ENCODE data around the gene LRIT1.
A peak's percentile ranks its signal among the peaks of the same experiment; 100 is the strongest.

LRIT1 gene

GRCh38 chr10:84205853-84206525, 35.4 kb downstream of the LRIT1 start:
- DNase-seq (ENCODE audit: low read depth), result no peak
- no peak overlapping the region for H3K4me3 ChIP-seq (ENCODE audit: low read depth, low read length)
- no peak for TF ChIP-seq CTCF (IDR thresholded peaks at IDR 0.05; ENCODE audit: insufficient read depth, low read depth, low read length, missing control alignments)

DNA sequence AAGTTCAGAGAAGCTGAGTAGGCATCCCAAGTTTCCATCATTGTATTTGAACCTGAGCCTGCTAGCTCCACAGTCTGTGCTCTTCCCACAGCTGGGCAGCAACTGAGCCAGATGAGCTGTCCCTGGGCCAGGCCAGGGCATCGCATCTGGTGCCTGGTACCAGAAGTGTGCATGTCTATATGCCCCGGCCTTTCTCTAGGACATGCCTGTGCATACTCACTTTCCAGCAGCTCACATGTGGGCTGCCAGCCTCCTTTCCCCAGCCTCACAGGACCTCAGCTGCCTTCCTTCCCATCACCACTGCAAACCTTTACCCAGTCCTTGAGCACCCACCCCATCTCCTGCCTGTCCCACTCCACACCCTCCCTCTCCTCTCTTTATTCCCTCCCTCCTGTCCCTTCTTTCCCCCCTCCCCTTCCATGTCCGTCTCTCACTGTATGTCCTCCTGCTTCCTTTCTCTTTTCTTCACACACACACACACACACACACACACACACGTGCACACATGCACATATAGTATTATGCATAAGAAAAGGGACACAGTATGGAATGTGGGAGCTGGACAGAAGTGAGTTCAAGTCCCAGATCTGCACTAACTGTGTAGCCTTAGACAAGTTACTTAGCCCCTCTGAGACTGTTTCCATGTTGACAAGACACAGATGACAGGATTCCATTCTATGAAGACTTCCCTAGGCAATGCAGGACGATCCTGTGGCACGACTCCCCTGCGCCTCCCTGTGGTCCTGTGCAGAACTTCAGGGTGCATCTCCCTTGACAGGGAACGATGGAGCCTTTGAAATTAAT, 36.1 kb downstream of the LRIT1 start:
- TF ChIP-seq CTCF (IDR thresholded peaks at IDR 0.05; ENCODE audit: insufficient read depth, low read depth, low read length, missing control alignments), result peak; percentile 97
- H3K4me3 ChIP-seq (ENCODE audit: low read depth, low read length), result no peak overlapping the region
- DNase-seq (ENCODE audit: low read depth), result peak; percentile 80

- no peak for TF ChIP-seq CTCF (IDR thresholded peaks at IDR 0.05; ENCODE audit: insufficient read depth, low read depth, low read length, missing control alignments)
- H3K4me3 ChIP-seq (ENCODE audit: low read depth, low read length), result no peak overlapping the region
- DNase-seq (ENCODE audit: low read depth), result no peak
Measured at GRCh38 chr10:84204610-84205009, 36.7 kb downstream of the LRIT1 start.

DNA sequence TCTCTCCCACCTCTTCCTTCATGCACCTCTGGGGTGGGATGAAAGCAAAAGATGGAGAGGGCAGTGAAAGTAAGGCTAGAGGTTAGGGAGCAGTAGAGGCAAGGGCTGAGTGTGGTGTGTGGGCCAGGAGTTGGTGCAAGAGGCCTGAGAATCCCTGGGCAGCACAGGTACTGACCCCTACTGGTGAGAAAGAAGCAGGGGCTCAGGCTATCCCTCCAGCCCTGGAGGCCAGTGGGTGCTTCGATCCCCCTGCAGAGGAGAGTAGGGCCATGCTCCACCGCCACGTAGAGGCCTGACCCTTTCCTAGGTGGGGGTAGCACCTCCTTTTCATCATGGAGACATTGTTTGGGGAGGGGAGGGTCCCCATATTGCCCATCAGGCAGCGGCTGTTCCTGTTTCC, 37.2 kb downstream of the LRIT1 start:
- peak; percentile 79 for TF ChIP-seq CTCF (IDR thresholded peaks at IDR 0.05; ENCODE audit: insufficient read depth, low read depth, low read length, missing control alignments)
- peak; percentile 60 for DNase-seq (ENCODE audit: low read depth)

DNA sequence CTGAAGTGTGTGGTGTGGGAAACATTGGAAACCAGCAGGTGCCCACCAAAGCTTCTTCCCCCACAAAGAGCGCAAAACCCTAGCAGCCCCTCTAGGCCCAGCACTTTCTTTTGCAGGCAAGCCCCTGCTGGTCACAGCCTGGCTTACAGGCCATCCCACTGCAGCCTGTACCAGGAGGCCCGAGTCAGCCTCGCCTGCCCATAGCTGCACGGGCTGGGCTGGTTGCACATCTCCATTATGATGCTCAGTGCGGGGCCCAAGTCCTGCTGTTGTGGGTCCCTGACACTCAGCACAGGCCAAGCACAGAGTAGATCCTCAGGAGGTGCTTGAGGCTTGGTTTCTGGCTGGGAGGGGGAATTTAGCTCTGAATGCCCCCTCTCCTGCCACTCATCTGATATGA, 39.0 kb downstream of the LRIT1 start:
- no peak overlapping the region for H3K4me3 ChIP-seq (ENCODE audit: low read depth, low read length)
- no peak for TF ChIP-seq CTCF (IDR thresholded peaks at IDR 0.05; ENCODE audit: insufficient read depth, low read depth, low read length, missing control alignments)
- no peak for DNase-seq (ENCODE audit: low read depth)

More for the DNA sequence above, 37.2 kb downstream of the LRIT1 start:
- no peak overlapping the region for H3K4me3 ChIP-seq (ENCODE audit: low read depth, low read length)

DNA sequence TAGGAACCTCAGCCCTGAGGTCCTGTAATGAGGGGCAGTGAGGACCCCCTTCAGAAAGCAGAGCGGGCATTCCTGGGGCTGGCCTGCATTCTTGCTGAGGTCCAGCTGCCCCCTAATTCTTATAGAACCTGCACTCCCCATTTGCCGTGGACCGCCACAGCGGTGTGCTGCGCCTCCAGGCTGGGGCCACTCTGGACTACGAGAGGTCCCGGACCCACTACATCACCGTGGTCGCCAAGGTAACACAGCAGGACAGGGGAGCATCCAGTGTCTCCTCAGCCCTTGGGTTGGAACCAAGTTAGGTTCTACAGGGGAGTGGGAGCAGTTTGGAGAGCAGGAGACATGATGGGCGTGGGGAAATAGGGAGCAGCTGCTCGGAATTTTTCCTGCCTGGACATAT, 39.7 kb downstream of the LRIT1 start:
- no peak for TF ChIP-seq CTCF (IDR thresholded peaks at IDR 0.05; ENCODE audit: insufficient read depth, low read depth, low read length, missing control alignments)
- no peak for DNase-seq (ENCODE audit: low read depth)
- no peak overlapping the region for H3K4me3 ChIP-seq (ENCODE audit: low read depth, low read length)
